IMR-90 (cell line): Measurements from ENCODE around the gene DCC. TPM values are rescaled to one million over a fixed set of nuclear protein-coding genes. Genes with fewer than 3 reads are reported as not detected.

Experiments used
- ATAC-seq: fragments of 200-7000 bp; cut with Tn5 transposase; 2 replicates; pipeline ENCODE4 v1.9.1; 2020; ENCODE audit warnings: low read depth, mild to moderate bottlenecking, moderate library complexity
- BruUV-seq: library from RNA; stranded (reverse); fragments of 400-500 nt; replicated peaks from 2 replicates; lab custom pipeline; 2021; lab: Mats Ljungman, UMichigan
- CTCF ChIA-PET: fragments of 300-600 bp; formaldehyde crosslinking; extraction: SDS; loops from one replicate; lab custom pipeline; 2021; ENCODE audit warnings: antibody characterized with exemption; lab: Yijun Ruan, JAX
- POLR2A ChIA-PET: fragments of 300-600 bp; sonication (Branson Sonifier 250); formaldehyde crosslinking; loops from one replicate; lab custom pipeline; 2022; ENCODE audit warnings: antibody characterized with exemption; ENCODE audit not compliant: unreplicated experiment; lab: Charles Lee
- DNase-seq: peaks from one replicate; pipeline ENCODE4 v3.0.0; 2013
- H2AFZ ChIP-seq: replicated peaks from 2 replicates; pipeline ENCODE3; 2013; ENCODE audit warnings: low read length, mild to moderate bottlenecking; ENCODE audit not compliant: poor library complexity
- H2AK5ac ChIP-seq: 2 replicates; pipeline ENCODE4 v1.6.1; 2013; ENCODE audit warnings: low read depth, low read length, inconsistent platforms
- H2AK9ac ChIP-seq: replicated peaks from 2 replicates; pipeline ENCODE3; 2013; ENCODE audit warnings: mild to moderate bottlenecking, low read depth, low read length, moderate library complexity; ENCODE audit not compliant: poor library complexity
- H2BK120ac ChIP-seq: 2 replicates; pipeline ENCODE4 v1.6.1; 2013; ENCODE audit warnings: low read depth, low read length, inconsistent platforms
- H2BK15ac ChIP-seq: 3 replicates; pipeline ENCODE4 v1.6.1; 2013; ENCODE audit warnings: low read depth, low read length, inconsistent platforms
- H2BK20ac ChIP-seq: 2 replicates; pipeline ENCODE4 v1.6.1; 2013; ENCODE audit warnings: low read depth, mild to moderate bottlenecking, inconsistent platforms, low read length, moderate library complexity
- H2BK5ac ChIP-seq: 2 replicates; pipeline ENCODE4 v1.6.1; 2013; ENCODE audit warnings: mild to moderate bottlenecking, low read depth, low read length, inconsistent platforms; ENCODE audit not compliant: poor library complexity, severe bottlenecking
- H3K14ac ChIP-seq: replicated peaks from 2 replicates; pipeline ENCODE4 v1.6.1; 2013; ENCODE audit warnings: low read depth, low read length, inconsistent platforms
- H3K18ac ChIP-seq: 2 replicates; pipeline ENCODE4 v1.6.1; 2013; ENCODE audit warnings: low read depth, low read length, control low read depth
- H3K23ac ChIP-seq: 2 replicates; pipeline ENCODE4 v1.6.1; 2013; ENCODE audit warnings: low read depth, low read length, inconsistent platforms
- H3K27ac ChIP-seq: 2 replicates; pipeline ENCODE4 v1.5.1; 2013; ENCODE audit warnings: mild to moderate bottlenecking, control low read depth, low read length; ENCODE audit not compliant: insufficient read depth
- H3K27me3 ChIP-seq: 2 replicates; pipeline ENCODE4 v1.6.1; 2013; ENCODE audit warnings: low read length; ENCODE audit not compliant: control insufficient read depth, insufficient read depth
- H3K36me3 ChIP-seq: 2 replicates; pipeline ENCODE4 v1.6.1; 2013; ENCODE audit warnings: low read length, mixed read lengths; ENCODE audit not compliant: control insufficient read depth, insufficient read depth
- H3K4ac ChIP-seq: 2 replicates; pipeline ENCODE4 v1.6.1; 2013; ENCODE audit warnings: low read depth, low read length, inconsistent platforms
- H3K4me1 ChIP-seq: 2 replicates; pipeline ENCODE4 v1.6.1; 2013; ENCODE audit warnings: low read length, mixed read lengths; ENCODE audit not compliant: control insufficient read depth, insufficient read depth
- H3K4me2 ChIP-seq: 2 replicates; pipeline ENCODE4 v1.6.1; 2013; ENCODE audit warnings: low read depth, mild to moderate bottlenecking, control low read depth, low read length, moderate library complexity
- H3K4me3 ChIP-seq: 2 replicates; pipeline ENCODE4 v1.5.1; 2013; ENCODE audit warnings: low read depth, mild to moderate bottlenecking, control low read depth, low read length, moderate library complexity; ENCODE audit not compliant: insufficient read depth
- H3K56ac ChIP-seq: 2 replicates; pipeline ENCODE4 v1.6.1; 2013; ENCODE audit warnings: low read length, inconsistent platforms; ENCODE audit not compliant: insufficient read depth; ENCODE audit errors: extremely low read depth
- H3K79me1 ChIP-seq, 2 experiments: 2 replicates each; pipeline ENCODE4 v1.6.1; 2013; ENCODE audit warnings: low read length in 2 of 2, inconsistent platforms in 1 of 2, low read depth in 1 of 2
- H3K9ac ChIP-seq: 2 replicates; pipeline ENCODE4 v1.6.1; 2013; ENCODE audit warnings: low read depth, low read length, control low read depth
- H3K9me1 ChIP-seq: 2 replicates; pipeline ENCODE4 v1.6.1; 2013; ENCODE audit warnings: low read length, inconsistent platforms; ENCODE audit not compliant: insufficient read depth
- H3K9me3 ChIP-seq: 2 replicates; pipeline ENCODE4 v1.6.1; 2013; ENCODE audit warnings: low read length; ENCODE audit not compliant: control insufficient read depth, insufficient read depth
- H4K20me1 ChIP-seq: 2 replicates; pipeline ENCODE4 v1.6.1; 2013; ENCODE audit warnings: low read length, inconsistent platforms; ENCODE audit not compliant: insufficient read depth
- H4K5ac ChIP-seq: 2 replicates; pipeline ENCODE4 v1.6.1; 2013; ENCODE audit warnings: mild to moderate bottlenecking, low read depth, low read length, control low read depth
- H4K8ac ChIP-seq, 2 experiments: 2 replicates each; pipeline ENCODE4 v1.6.1; 2013; ENCODE audit warnings: low read depth in 2 of 2, low read length in 2 of 2, control low read depth in 1 of 2, inconsistent platforms in 1 of 2
- H4K91ac ChIP-seq: 2 replicates; pipeline ENCODE4 v1.6.1; 2013; ENCODE audit warnings: low read depth, low read length, inconsistent platforms; ENCODE audit not compliant: insufficient read depth
- MAFK ChIP-seq: IDR thresholded peaks from 2 replicates; pipeline ENCODE4 v1.6.1; 2012; ENCODE audit warnings: low read depth, low read length, improper control_type of control experiment
- MAZ ChIP-seq: IDR thresholded peaks from 2 replicates; pipeline ENCODE4 v1.6.1; 2012; ENCODE audit warnings: low read depth, mild to moderate bottlenecking, low read length, improper control_type of control experiment, moderate library complexity, borderline replicate concordance
- MXI1 ChIP-seq: IDR thresholded peaks from 2 replicates; pipeline ENCODE4 v1.6.1; 2012; ENCODE audit warnings: low read depth, mild to moderate bottlenecking, low read length, moderate library complexity, borderline replicate concordance
- POLR2A ChIP-seq: IDR thresholded peaks from 2 replicates; pipeline ENCODE4 v1.6.1; 2012; ENCODE audit warnings: mild to moderate bottlenecking, low read depth, low read length
- RCOR1 ChIP-seq: IDR thresholded peaks from 2 replicates; pipeline ENCODE4 v1.6.1; 2012; ENCODE audit warnings: mild to moderate bottlenecking, low read length, improper control_type of control experiment; ENCODE audit not compliant: insufficient replicate concordance
- WGBS, 2 experiments: methylation state at CpG; one replicate each; pipeline versions ENCODE4 v1.1.5 to v1.1.7; 2013; ENCODE audit warnings: missing lambda C conversion rate in 2 of 2; ENCODE audit not compliant: insufficient read length in 1 of 2; ENCODE audit errors: extremely low coverage in 2 of 2; 5-methylcytosine and 5-hydroxymethylcytosine counted together
- dilution Hi-C: fragments of 300-500 bp; cut with HindIII; formaldehyde crosslinking; loops from one replicate; pipeline ENCODE4 v1.14.3; 2018; ENCODE audit warnings: low sequenced_read_pairs; ENCODE audit not compliant: unreplicated experiment
- in situ Hi-C: fragments of 300-500 bp; cut with MboI; formaldehyde crosslinking; loops from 3 replicates; pipeline ENCODE4 v1.14.3; 2019; ENCODE audit warnings: low sequenced_read_pairs, inconsistent platforms, mixed read lengths
- intact Hi-C: fragments of 100-400 bp; cut with micrococcal nuclease; formaldehyde crosslinking; loops from 2 replicates; pipeline ENCODE4 v1.10.0; 2022
- polyA plus RNA-seq, 3 experiments: library from polyadenylated mRNA; depleted of rRNA; stranded (reverse); fragments of >200 nt; gene quantifications; 2 replicates each; pipeline ENCODE4 v1.2.3, GENCODE V29; 2012; ENCODE audit warnings: low replicate concordance in 1 of 3
- total RNA-seq: library from RNA; depleted of rRNA; stranded (reverse); fragments of >200 nt; gene quantifications from 2 replicates; pipeline ENCODE4 v1.2.3, GENCODE V29; 2012

DCC gene
- total and polyA plus RNA-seq, 2 of the 4 experiments (the other 2 are of a cell fraction) = 0.31 to 0.54 TPM

- no peaks in the 10 kb centered on the region for H3K4me1 ChIP-seq
- ChIA-PET CTCF (no interaction called here), POLR2A (no interaction called here)
- H3K4me3 ChIP-seq = no peak overlapping the region
- no peaks in the 10 kb centered on the region for H4K20me1 ChIP-seq
- no peak overlapping the region for H2AK5ac ChIP-seq
- no peak overlapping the region for H4K5ac ChIP-seq
- H2BK15ac ChIP-seq = no peak overlapping the region
- no peak overlapping the region for H2BK120ac ChIP-seq
- H3K56ac ChIP-seq = no peak overlapping the region
- H3K23ac ChIP-seq = no peak overlapping the region
- H3K27me3 ChIP-seq = no peaks in the 10 kb centered on the region
- TF ChIP-seq MAFK (no peak), MXI1 (no peak), RCOR1 (no peak), POLR2A (no peak), MAZ (no peak)
- H3K14ac ChIP-seq = no peak overlapping the region
- no peaks in the 10 kb centered on the region for H3K9me1 ChIP-seq
- H2AFZ ChIP-seq = no peak overlapping the region
- no peak overlapping the region for H4K8ac ChIP-seq
- DNase-seq (no peak), ATAC-seq (no peak)
- no peaks in the 10 kb centered on the region for H3K36me3 ChIP-seq
- no peak overlapping the region for H3K4me2 ChIP-seq
- dilution Hi-C loops (no loop called here), in situ Hi-C loops (no loop called here), intact Hi-C loops (no loop called here)
- no TSS peak for BruUV-seq
- H2BK5ac ChIP-seq = no peak overlapping the region
- H3K9me3 ChIP-seq = peaks cover 3% of the 10 kb centered on the region; the same call in 1 of the 2 replicates
- no peak overlapping the region for H3K9ac ChIP-seq
- H3K4ac ChIP-seq = no peak overlapping the region
- WGBS, 2 experiments = 57% methylated on average over 3 of the region's 4 CpGs; no CpG with 5 or more reads in 1 of the 2 experiments
- no peak overlapping the region for H2BK20ac ChIP-seq
- H2AK9ac ChIP-seq = no peak overlapping the region
- no peak overlapping the region for H3K18ac ChIP-seq
- no peaks in the 10 kb centered on the region for H3K79me1 ChIP-seq
- H4K91ac ChIP-seq = no peak overlapping the region
- H3K27ac ChIP-seq = no peak overlapping the region
Measured at GRCh38 chr18:52427521-52428175, 87.7 kb downstream of the DCC start.
